ENCODE results near the gene BSN.
"Not testable (repeated sequence)": the region's sequence is repeated elsewhere in the genome, so short reads cannot be mapped to it uniquely, and the experiment has no call there.

Gene BSN

DNA sequence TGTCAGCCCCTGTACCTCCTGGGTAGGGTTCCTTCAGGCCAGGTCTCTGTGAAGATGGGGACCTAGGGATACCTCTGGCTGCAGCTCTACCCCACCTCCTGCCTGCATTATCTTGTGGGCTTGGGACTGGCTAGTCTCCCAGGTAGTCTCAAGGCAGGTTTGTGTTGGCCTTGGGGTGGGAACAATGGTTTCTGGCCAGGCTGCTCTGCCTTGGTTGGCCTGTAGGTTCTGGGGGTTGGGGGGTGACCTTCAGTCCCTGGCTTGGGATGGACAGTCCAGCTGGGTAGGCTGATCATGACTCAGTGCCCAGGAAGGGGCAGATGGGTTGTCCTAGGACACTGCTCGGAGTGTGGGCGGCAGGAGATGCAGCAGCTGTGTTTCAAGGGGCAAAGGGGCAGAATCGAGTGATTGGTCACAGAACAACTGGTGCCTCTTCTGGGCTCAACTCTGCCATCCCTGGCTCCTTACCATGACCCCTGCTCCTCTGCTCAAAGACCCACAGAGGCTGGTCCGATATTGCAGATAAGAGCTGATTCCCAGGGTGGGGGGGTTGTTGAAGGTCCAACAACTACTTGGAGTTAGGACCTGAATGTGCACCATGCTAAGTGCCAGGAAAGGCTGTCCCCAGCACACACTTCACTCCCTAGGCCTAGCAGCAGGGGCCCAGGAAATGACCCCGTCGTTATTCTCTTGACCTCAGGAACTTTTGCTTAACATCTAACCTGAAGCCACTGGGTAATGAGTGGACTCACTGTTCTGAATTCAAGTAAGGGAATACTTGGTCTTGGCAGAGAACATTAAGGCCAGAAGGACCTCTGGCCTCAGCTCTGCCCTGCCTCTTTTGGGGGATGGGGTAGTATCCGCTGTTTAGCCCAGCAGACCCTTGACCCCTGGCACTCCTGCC is 18.1 kb upstream of the BSN start:
- no peak for DNase-seq

- DNase-seq = no peak
These were observed 17.3 kb upstream of the BSN start for GRCh38 chr3:49536875-49537533.

- DNase-seq = peak; percentile 81 to 90 (median 86)
These were observed 14.4 kb upstream of the BSN start for GRCh38 chr3:49539659-49540560.

DNA sequence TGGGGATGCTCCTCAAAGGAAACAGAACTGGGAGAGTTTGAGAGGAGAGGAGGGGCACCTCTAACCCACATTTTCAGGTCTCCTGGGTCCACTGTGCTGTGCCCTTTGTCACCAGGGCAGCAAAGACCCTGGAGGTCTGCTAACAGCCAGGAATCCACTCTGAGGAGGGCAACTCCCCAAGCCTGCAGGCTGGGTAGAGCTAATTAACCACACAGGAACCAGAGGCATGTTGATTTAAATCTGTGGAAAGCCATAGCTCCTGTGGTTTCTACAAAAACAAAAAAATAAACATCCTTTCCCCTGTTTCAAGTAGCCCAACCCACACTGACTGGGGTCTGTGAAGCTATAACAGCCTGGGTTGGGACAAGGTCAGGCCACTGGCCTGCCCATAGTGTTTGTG is 2.2 kb upstream of the BSN start:
- DNase-seq = no peak

GRCh38 chr3:49553324-49553691 is 969 bp upstream of the BSN start:
- no peak for DNase-seq

DNA sequence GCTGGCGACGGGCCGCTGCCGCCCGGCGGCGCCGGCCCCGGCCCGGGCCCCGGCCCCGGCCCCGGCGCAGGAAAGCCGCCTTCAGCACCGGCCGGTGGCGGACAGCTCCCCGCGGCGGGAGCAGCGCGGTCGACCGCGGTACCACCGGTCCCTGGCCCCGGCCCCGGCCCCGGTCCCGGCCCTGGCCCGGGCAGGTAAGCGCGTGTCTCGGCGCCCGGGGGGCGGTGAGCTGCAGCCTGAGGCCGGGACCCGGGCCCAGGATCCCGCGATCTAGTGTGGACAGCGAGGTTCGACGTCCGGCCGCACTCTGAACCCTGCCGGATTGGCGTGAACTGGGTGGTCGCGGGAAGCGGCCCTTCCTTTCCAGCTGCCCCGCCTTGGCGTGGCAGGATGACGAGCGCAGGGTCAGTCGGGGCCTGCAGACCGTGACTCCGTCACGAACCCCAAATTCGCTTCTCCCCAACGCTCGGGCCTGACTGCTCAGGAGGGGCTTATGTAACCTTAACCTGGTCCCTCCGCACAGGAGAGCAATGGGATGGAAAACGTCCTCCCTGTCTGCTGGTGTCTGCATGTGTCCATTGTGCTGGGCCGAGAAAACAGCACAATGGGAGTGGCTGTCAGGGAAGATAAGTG is 472 bp downstream of the BSN start:
- DNase-seq = peak in 4 of 5 donors; percentile 17 to 48 (median 30)

GRCh38 chr3:49556500-49557275 is 2.4 kb downstream of the BSN start:
- no peak for DNase-seq

- no peak for DNase-seq
These were observed 8.8 kb downstream of the BSN start for GRCh38 chr3:49563040-49563578.

DNA sequence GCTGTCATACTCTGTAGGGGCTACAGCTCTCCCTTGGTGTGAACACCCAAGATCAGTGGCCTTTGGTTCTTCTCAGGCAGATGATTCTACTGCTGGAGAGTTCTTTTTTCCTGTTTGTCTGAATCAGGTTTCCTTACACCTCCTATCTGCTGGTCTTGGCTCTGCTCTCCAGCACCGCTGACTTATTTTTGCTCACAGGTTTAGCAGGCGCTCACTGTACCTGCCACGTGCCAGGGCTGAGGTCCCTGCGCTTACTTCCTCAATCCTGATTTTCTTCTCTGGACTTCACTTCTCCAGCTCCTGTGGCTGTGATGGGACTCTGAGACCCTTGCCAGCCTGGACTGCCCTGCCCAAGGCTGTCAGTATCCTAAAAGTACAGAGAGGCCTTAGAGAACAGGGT is 9.5 kb downstream of the BSN start:
- DNase-seq = no peak

GRCh38 chr3:49566312-49566711 is 12.0 kb downstream of the BSN start:
- DNase-seq = no peak

GRCh38 chr3:49567406-49567805 is 13.1 kb downstream of the BSN start:
- DNase-seq = no peak

GRCh38 chr3:49568965-49569364 is 14.7 kb downstream of the BSN start:
- DNase-seq = no peak

DNA sequence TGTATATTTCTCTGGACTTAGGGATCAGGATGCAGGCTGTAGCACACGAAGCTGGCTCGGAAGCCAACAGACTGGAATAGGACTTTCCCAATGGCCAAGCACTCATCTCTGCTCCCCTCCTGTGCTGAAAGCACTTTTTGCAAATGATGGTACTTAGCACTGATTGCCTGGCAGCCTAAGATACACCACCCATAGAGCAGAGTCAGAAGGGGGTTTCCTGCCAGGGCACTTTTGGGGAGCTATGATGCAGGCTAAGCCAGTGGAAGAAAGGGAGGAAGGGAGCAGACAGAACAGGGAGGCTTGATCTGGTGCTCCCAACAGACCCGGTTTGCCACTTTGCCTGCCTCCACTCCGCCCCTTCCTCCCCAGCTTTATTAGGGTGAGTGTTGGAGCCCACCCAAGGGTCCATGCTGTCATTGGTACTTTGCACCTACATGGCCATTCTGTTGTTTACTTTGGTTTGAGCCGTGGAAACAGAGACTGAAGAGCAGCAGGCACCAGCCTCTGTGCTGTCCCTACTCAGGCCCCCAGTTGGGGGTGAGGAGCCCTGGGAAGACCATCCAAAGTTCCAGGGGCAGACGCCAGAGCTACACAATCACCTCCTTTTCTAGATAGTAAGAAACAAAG is 15.9 kb downstream of the BSN start:
- DNase-seq = no peak

- DNase-seq = no peak
These were observed 27.9 kb downstream of the BSN start for GRCh38 chr3:49582177-49582576.

DNA sequence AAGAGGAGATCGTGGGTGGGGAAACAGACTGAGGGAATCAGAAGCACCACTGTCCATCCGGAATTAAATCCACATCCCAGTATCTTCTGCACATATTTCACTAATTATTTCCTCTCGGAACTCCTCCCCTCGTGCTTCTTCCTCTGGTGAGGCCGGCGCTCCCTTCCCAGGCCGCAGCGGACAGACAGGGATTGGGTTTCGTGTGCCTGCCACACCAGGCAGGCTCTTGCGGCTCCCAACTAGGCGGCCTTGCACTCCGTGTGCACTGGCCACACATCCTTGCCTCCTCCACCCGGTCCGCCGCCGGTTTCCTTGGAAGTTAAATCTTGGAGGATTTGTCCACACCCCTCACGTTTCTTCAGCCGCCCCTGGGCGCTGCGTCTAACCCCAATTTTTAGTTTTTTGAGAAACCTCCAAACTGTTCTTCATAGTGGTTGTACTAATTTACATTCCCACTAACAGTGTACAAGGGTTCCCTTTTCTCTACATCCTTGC is 31.0 kb downstream of the BSN start:
- DNase-seq = not testable (repeated sequence)

- no peak for DNase-seq
These were observed 37.3 kb downstream of the BSN start for GRCh38 chr3:49591615-49592014.

- no peak for DNase-seq
These were observed 38.8 kb downstream of the BSN start for GRCh38 chr3:49593041-49593440.

DNA sequence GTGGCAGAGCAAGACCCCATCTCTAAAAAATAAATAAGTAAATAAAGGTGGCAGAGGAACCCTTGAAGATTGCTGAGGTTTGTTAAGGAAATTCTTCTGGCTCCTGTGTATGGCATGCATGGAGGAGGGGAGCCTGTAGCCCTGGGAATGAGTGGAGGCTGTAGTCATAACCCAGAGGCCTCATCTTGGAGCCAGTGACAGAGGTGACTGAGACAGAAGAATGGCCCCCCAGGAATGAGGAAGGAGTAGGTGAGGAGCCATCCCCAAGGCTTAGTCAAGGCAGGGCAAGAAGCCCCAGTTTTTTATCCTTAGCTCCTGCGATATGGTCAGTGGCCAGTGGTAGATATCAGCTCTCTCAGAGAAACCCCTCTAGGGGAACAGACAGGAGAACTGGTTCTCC is 46.5 kb downstream of the BSN start:
- DNase-seq = no peak

GRCh38 chr3:49601358-49602048 is 47.2 kb downstream of the BSN start:
- no peak for DNase-seq

DNA sequence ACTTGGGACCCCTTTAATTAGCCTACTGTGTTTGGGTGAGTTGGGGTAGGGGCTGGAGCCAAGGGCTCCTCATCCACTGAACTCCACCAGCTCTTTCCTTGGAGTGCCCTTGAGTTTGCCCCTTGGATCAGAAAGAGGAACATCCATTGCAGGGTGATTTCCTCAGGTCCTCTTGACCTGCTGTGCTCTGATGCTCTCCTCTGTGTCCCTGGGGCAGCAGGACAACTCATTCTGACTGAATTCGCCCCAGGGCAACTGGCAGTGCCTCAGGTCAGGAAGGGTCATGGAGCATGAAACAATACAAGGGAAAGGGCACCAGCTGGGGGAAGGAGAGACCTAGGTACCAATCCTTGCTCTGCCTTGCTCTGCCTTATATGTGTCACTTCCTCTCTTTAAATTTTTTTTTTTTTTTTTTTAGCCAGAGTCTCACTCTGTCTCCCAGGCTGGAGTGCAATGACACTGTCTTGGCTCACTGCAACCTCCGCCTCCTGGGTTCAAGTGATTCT is 47.8 kb downstream of the BSN start:
- DNase-seq = no peak
